ENCODE measurements around the gene TEX261.

TEX261 gene

GRCh38 chr2:70988151-70988550 is 6.5 kb downstream of the TEX261 start:
- no peak overlapping the region for H3K27ac ChIP-seq (ENCODE audit: low read length)
- no peaks in the 10 kb centered on the region for H3K27me3 ChIP-seq (ENCODE audit: control insufficient read depth, insufficient read depth, low read length)
- H3K4me3 ChIP-seq (ENCODE audit: low read length) = no peak overlapping the region
- no CpG with 5 or more reads among the region's 4 CpGs for WGBS (ENCODE audit: insufficient coverage, insufficient read length)
- DNase-seq (ENCODE audit: low read depth, low spot score) = no peak
- no peaks in the 10 kb centered on the region for H3K36me3 ChIP-seq (ENCODE audit: control insufficient read depth, insufficient read depth, low read length)
- no peaks in the 10 kb centered on the region for H3K4me1 ChIP-seq (ENCODE audit: control insufficient read depth, insufficient read depth, low read length)
- H3K9me3 ChIP-seq (ENCODE audit: control insufficient read depth, insufficient read depth, low read length) = no peaks in the 10 kb centered on the region

GRCh38 chr2:70987386-70987785 is 7.3 kb downstream of the TEX261 start:
- Histone ChIP-seq H3K36me3 (ENCODE audit: control insufficient read depth, insufficient read depth, low read length) (no peaks in the 10 kb centered on the region), H3K4me3 (ENCODE audit: low read length) (no peak overlapping the region), H3K9me3 (ENCODE audit: control insufficient read depth, insufficient read depth, low read length) (no peaks in the 10 kb centered on the region), H3K4me1 (ENCODE audit: control insufficient read depth, insufficient read depth, low read length) (no peaks in the 10 kb centered on the region), H3K27me3 (ENCODE audit: control insufficient read depth, insufficient read depth, low read length) (no peaks in the 10 kb centered on the region), H3K27ac (ENCODE audit: low read length) (no peak overlapping the region)
- no peak for DNase-seq (ENCODE audit: low read depth, low spot score)
- WGBS (ENCODE audit: insufficient coverage, insufficient read length) = no CpG with 5 or more reads among the region's 1 CpG

GRCh38 chr2:70986499-70987189 is 8.0 kb downstream of the TEX261 start:
- no peaks in the 10 kb centered on the region for H3K4me1 ChIP-seq (ENCODE audit: control insufficient read depth, insufficient read depth, low read length)
- WGBS (ENCODE audit: insufficient coverage, insufficient read length) = no CpG with 5 or more reads among the region's 4 CpGs
- H3K4me3 ChIP-seq (ENCODE audit: low read length) = no peak overlapping the region
- no peak for DNase-seq (ENCODE audit: low read depth, low spot score)
- no peaks in the 10 kb centered on the region for H3K27me3 ChIP-seq (ENCODE audit: control insufficient read depth, insufficient read depth, low read length)
- H3K27ac ChIP-seq (ENCODE audit: low read length) = no peak overlapping the region
- H3K9me3 ChIP-seq (ENCODE audit: control insufficient read depth, insufficient read depth, low read length) = no peaks in the 10 kb centered on the region
- H3K36me3 ChIP-seq (ENCODE audit: control insufficient read depth, insufficient read depth, low read length) = no peaks in the 10 kb centered on the region

GRCh38 chr2:70985956-70986355 is 8.7 kb downstream of the TEX261 start:
- Histone ChIP-seq H3K27me3 (ENCODE audit: control insufficient read depth, insufficient read depth, low read length) (no peaks in the 10 kb centered on the region), H3K4me1 (ENCODE audit: control insufficient read depth, insufficient read depth, low read length) (no peaks in the 10 kb centered on the region), H3K36me3 (ENCODE audit: control insufficient read depth, insufficient read depth, low read length) (no peaks in the 10 kb centered on the region), H3K27ac (ENCODE audit: low read length) (no peak overlapping the region), H3K9me3 (ENCODE audit: control insufficient read depth, insufficient read depth, low read length) (no peaks in the 10 kb centered on the region), H3K4me3 (ENCODE audit: low read length) (no peak overlapping the region)
- WGBS (ENCODE audit: insufficient coverage, insufficient read length) = no CpG with 5 or more reads among the region's 1 CpG
- no peak for DNase-seq (ENCODE audit: low read depth, low spot score)

- Histone ChIP-seq H3K36me3 (ENCODE audit: control insufficient read depth, insufficient read depth, low read length) (no peaks in the 10 kb centered on the region), H3K27ac (ENCODE audit: low read length) (no peak overlapping the region), H3K9me3 (ENCODE audit: control insufficient read depth, insufficient read depth, low read length) (no peaks in the 10 kb centered on the region), H3K4me3 (ENCODE audit: low read length) (no peak overlapping the region), H3K4me1 (ENCODE audit: control insufficient read depth, insufficient read depth, low read length) (no peaks in the 10 kb centered on the region), H3K27me3 (ENCODE audit: control insufficient read depth, insufficient read depth, low read length) (no peaks in the 10 kb centered on the region)
- no peak for DNase-seq (ENCODE audit: low read depth, low spot score)
- WGBS (ENCODE audit: insufficient coverage, insufficient read length) = no CpG with 5 or more reads among the region's 5 CpGs
Observed at GRCh38 chr2:70985283-70985688, 9.4 kb downstream of the TEX261 start.

GRCh38 chr2:70984576-70985282 is 9.9 kb downstream of the TEX261 start:
- Histone ChIP-seq H3K4me3 (ENCODE audit: low read length) (no peak overlapping the region), H3K27ac (ENCODE audit: low read length) (no peak overlapping the region), H3K4me1 (ENCODE audit: control insufficient read depth, insufficient read depth, low read length) (no peaks in the 10 kb centered on the region), H3K27me3 (ENCODE audit: control insufficient read depth, insufficient read depth, low read length) (no peaks in the 10 kb centered on the region), H3K9me3 (ENCODE audit: control insufficient read depth, insufficient read depth, low read length) (no peaks in the 10 kb centered on the region), H3K36me3 (ENCODE audit: control insufficient read depth, insufficient read depth, low read length) (no peaks in the 10 kb centered on the region)
- no CpG with 5 or more reads among the region's 32 CpGs for WGBS (ENCODE audit: insufficient coverage, insufficient read length)
- no peak for DNase-seq (ENCODE audit: low read depth, low spot score)

- Histone ChIP-seq H3K36me3 (ENCODE audit: control insufficient read depth, insufficient read depth, low read length) (no peaks in the 10 kb centered on the region), H3K27me3 (ENCODE audit: control insufficient read depth, insufficient read depth, low read length) (no peaks in the 10 kb centered on the region), H3K4me3 (ENCODE audit: low read length) (no peak overlapping the region), H3K4me1 (ENCODE audit: control insufficient read depth, insufficient read depth, low read length) (no peaks in the 10 kb centered on the region; the same call in 1 of the 2 replicates), H3K27ac (ENCODE audit: low read length) (no peak overlapping the region), H3K9me3 (ENCODE audit: control insufficient read depth, insufficient read depth, low read length) (no peaks in the 10 kb centered on the region)
- WGBS (ENCODE audit: insufficient coverage, insufficient read length) = no CpG with 5 or more reads among the region's 3 CpGs
- DNase-seq (ENCODE audit: low read depth, low spot score) = no peak
Observed at GRCh38 chr2:70984228-70984575, 10.5 kb downstream of the TEX261 start.

- Histone ChIP-seq H3K9me3 (ENCODE audit: control insufficient read depth, insufficient read depth, low read length) (no peaks in the 10 kb centered on the region), H3K27ac (ENCODE audit: low read length) (no peak overlapping the region), H3K36me3 (ENCODE audit: control insufficient read depth, insufficient read depth, low read length) (no peaks in the 10 kb centered on the region), H3K4me1 (ENCODE audit: control insufficient read depth, insufficient read depth, low read length) (peaks cover 1% of the 10 kb centered on the region; the same call in 1 of the 2 replicates), H3K4me3 (ENCODE audit: low read length) (no peak overlapping the region), H3K27me3 (ENCODE audit: control insufficient read depth, insufficient read depth, low read length) (no peaks in the 10 kb centered on the region)
- DNase-seq (ENCODE audit: low read depth, low spot score) = no peak
- no CpG with 5 or more reads among the region's 8 CpGs for WGBS (ENCODE audit: insufficient coverage, insufficient read length)
Observed at GRCh38 chr2:70983506-70984227, 11.0 kb downstream of the TEX261 start.

- Histone ChIP-seq H3K27me3 (ENCODE audit: control insufficient read depth, insufficient read depth, low read length) (no peaks in the 10 kb centered on the region; the same call in 1 of the 2 replicates), H3K4me1 (ENCODE audit: control insufficient read depth, insufficient read depth, low read length) (peaks cover 1% of the 10 kb centered on the region; the same call in 1 of the 2 replicates), H3K36me3 (ENCODE audit: control insufficient read depth, insufficient read depth, low read length) (no peaks in the 10 kb centered on the region), H3K4me3 (ENCODE audit: low read length) (no peak overlapping the region), H3K9me3 (ENCODE audit: control insufficient read depth, insufficient read depth, low read length) (no peaks in the 10 kb centered on the region), H3K27ac (ENCODE audit: low read length) (no peak overlapping the region)
- no CpG with 5 or more reads among the region's 3 CpGs for WGBS (ENCODE audit: insufficient coverage, insufficient read length)
- no peak for DNase-seq (ENCODE audit: low read depth, low spot score)
Observed at GRCh38 chr2:70982971-70983370, 11.7 kb downstream of the TEX261 start.

- Histone ChIP-seq H3K27ac (ENCODE audit: low read length) (no peak overlapping the region), H3K4me1 (ENCODE audit: control insufficient read depth, insufficient read depth, low read length) (peaks cover 5% of the 10 kb centered on the region; the same call in 1 of the 2 replicates)
- no CpG with 5 or more reads among the region's 14 CpGs for WGBS (ENCODE audit: insufficient coverage, insufficient read length)
Observed at GRCh38 chr2:70981866-70982810, 12.5 kb downstream of the TEX261 start.

More at GRCh38 chr2:70981866-70982810, 12.5 kb downstream of the TEX261 start:
- Histone ChIP-seq H3K27me3 (ENCODE audit: control insufficient read depth, insufficient read depth, low read length) (no peaks in the 10 kb centered on the region; the same call in 1 of the 2 replicates), H3K36me3 (ENCODE audit: control insufficient read depth, insufficient read depth, low read length) (no peaks in the 10 kb centered on the region), H3K9me3 (ENCODE audit: control insufficient read depth, insufficient read depth, low read length) (no peaks in the 10 kb centered on the region), H3K4me3 (ENCODE audit: low read length) (no peak overlapping the region)
- DNase-seq (ENCODE audit: low read depth, low spot score) = no peak

All from iPS DF 6.9 (cell line).